GM18868 (cell line): Measurements from ENCODE around the gene PLA2G4F.
"Not testable (repeated sequence)": the region's sequence is repeated elsewhere in the genome, so short reads cannot be mapped to it uniquely, and the experiment has no call there.

Source experiments
- ATAC-seq: cut with Tn5 transposase; IDR thresholded peaks from one replicate; pipeline ENCODE4 v1.9.1; 2021; ENCODE audit warnings: mild to moderate bottlenecking, moderate library complexity; ENCODE audit not compliant: unreplicated experiment

Gene PLA2G4F

DNA sequence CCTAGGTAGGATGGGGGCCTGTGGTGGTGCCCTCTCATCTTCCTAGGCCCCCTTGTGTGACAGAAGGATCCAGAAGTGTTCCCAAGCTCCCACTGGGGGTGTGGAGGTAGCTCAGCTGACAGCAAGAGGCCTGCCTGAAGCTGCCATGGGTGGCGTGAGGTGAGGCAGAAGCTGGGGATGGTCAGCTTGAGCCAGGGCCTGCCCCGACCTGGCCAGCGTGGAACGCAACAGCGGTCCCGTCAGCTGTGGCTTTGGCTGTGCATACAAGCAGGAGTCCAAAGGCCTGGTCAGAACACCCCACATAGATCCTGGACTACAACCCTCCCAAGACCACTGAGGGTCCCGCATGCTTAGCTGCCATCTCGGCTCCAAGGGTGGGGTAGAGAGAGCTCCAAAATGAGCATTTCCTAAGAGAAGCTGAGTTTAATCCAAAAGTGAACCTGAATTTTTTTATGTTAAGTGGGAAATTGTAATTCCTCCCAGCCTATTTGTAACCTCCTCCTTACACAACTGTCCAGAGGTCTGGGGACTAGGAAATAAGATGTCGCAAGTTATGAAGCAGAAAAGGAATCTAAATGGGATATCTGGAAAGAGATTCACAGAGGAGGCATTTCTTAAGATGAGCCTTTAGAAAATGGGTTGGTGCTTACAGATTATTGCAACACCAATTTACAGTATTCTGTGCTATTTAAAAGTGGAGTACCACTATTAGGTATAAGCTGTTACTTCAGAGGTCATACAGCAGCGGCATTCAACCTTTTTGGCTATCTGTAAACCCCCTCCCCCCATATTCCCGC lies 52.1 kb downstream of the PLA2G4F start:
- no peak for ATAC-seq

DNA sequence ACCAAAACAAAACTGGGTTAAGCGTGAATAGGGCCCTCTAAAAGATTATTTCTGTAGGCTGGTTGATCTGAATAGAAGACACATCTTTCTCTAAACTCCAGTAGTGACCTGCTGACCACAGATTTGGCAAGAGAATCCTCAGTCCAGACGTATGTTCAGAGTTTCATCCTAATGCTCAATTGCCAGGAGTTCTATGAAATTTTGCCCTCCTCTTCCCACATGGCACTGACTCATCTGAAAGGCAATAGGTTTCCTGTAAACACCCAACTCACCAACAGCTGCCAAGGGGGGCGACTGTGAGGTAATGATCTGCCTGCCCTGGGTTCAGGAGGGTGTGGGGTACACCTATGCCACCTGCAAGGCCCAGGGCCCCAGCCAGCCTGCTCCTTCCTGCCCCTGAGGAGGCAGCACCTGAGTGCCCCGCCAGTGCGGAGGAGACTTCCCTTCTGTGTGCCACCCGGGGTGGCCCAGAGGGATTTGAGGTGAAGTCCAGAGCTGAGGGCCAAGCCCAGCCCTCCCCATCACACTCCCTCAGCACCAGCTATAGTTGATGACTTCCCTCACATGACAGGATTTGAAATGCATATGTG lies 53.7 kb downstream of the PLA2G4F start:
- no peak for ATAC-seq

DNA sequence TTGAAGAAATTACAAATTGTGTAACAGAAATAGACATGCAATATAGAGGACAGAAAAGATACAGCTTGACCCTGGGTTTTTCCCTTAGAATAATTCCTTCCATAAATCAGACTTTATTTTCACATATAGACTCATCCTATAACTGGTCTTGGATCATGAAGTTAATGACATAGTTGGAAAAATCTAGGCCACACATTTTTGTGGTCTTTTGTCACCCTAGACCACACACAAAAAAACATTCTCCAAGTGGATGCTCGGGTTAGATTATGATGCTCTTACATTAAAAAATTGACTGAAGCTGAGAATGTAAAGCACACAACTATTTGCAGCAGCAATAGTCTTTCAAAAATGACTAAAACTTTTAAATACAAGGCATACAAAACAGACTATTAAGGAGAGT lies 54.6 kb downstream of the PLA2G4F start:
- no peak for ATAC-seq

DNA sequence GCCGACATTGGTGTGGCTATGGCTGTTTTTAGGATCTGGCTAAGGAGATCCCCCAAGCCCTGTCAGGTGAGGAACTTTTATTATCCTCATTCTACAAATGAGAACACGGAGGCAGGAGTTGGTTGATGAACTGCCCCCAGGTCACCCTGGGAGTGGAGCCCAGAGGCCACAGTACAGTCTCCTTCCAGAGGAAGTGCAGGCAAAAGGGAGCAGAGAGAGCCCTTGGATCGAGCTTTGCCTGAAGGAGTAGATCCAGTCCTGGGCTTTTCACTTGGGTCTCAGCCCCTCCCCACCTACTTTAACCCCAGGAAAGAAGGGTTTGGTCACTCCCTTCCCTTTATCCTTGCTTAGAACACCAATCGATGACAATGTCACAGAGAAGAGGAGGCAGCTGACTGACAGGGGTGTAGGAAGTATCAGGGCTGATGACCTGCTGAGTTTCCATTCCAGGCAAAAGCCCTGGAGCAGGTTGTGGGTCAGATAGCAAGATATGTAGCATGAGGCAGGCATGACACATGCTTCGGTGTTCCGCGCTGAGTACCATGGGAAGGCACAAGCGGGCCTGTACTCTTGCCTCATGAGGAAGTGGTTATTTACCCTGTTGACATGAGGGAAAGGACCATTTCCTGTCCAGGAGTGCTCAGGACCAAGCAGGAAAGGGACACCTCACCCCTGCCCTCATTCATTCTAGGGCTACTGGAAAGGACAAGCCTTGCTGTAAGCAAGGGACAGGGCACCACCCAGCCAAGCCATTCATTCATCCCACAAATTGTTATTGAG lies 56.2 kb downstream of the PLA2G4F start:
- no peak for ATAC-seq

DNA sequence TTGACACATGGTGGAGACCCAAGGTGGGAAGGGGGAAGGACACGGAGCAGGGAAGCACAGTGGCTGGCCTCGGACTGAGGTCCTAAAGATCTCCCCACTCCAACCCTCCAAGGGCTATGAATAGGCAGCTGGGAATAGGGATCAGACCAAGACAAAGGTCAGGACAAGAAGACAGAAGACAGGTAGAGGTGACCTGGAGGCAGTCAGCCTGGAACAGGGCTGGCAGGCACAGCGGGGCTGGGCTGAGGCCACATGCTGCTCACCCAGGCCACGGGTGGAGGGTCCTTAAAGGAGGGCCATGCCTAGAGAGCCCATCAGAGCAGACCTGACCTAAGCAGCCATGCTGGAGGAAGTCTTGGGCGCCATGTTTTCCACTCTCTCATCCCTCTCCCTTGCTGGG lies 59.4 kb downstream of the PLA2G4F start:
- ATAC-seq = no peak

DNA sequence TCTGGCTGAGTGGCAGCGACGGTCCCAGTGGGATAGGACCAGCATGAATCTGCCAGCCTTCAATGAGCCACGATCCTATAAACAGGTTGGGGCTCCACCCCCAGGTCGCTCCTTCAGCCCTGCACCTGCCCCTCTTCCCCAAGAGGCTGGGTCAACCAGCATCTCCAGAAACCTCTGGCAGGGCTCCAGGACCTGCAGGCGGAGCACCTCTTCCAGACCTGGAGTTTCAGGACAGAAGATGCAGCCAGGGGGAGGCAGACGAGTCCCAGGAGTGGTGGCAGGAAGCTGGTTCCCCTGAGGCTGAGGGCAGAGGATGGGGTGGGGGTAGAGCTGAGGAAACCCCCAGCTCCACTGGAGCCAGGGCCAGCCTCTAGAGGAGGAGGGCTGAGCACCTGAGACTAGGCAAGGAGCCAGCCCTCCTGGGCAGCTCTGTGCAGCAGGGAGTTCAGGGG lies 61.9 kb downstream of the PLA2G4F start, which contains the start of gene PLA2G4D:
TSS of gene PLA2G4D (minus strand) at position 51 of the 452 bp plus-strand sequence. CDS start 103 bp downstream, outside the sequence.
- no peak for ATAC-seq

DNA sequence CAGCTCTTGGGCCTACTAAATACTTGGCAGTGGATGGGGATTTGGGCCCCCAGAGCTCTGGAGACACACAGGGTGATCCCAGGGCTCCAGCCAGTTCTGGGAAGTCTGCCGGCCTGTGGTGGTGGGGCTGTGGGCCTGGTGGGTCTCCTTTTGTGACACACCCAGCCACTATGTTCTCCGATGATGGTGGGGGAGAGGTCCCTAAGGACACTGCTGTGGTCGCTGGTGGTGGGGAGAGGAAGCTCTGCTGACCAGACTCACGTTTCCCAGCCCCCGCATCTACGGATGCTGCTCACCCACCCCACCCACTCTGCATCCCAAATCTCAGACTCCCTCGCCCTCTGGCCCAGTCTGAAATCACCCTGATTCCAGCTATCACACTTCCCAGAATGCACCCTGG lies 62.5 kb downstream of the PLA2G4F start:
- ATAC-seq = no peak

DNA sequence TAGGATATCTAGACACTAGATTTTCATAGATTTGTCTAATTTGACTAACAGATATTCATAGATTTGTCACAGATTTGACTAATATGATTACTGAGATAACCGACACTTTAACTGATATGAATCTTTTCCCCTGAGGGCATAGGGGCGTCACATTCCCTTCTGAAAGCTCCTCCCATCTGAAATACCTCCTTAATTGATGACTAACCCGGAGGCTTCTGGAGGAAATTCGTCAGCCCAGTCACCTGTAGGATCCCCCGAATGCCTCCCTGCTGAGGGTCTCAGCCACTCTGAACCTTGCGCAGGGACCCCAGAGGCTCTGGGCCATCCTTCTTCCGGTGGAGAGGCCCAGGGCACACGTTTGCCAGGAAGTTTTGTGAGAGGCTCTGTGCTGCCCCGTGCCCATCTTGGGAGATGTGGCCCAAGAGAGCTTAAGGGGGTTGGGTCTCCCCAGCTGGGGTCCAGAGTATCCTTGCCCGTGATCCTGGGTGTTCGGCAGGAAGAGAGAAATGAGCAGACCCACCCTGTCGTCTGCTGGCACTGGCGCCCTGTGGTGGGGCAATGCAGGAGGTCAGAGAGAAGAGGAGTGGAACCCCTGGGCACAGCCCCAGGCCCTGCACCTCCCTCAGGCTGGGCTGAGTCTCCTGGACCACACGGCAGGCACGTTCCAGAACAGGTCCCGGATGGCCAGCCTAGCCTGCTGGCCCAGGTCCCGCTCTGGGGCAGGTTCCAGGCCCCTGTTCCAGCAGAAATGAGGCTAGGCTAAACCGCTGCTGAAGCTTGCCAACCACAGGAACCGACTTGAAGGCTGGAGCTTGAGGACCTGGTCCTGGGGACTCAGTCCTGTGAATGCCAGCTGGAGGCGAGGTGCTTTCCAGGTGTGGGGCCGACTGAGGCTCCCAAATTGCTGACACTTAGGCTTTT lies 63.8 kb downstream of the PLA2G4F start:
- ATAC-seq = no peak

DNA sequence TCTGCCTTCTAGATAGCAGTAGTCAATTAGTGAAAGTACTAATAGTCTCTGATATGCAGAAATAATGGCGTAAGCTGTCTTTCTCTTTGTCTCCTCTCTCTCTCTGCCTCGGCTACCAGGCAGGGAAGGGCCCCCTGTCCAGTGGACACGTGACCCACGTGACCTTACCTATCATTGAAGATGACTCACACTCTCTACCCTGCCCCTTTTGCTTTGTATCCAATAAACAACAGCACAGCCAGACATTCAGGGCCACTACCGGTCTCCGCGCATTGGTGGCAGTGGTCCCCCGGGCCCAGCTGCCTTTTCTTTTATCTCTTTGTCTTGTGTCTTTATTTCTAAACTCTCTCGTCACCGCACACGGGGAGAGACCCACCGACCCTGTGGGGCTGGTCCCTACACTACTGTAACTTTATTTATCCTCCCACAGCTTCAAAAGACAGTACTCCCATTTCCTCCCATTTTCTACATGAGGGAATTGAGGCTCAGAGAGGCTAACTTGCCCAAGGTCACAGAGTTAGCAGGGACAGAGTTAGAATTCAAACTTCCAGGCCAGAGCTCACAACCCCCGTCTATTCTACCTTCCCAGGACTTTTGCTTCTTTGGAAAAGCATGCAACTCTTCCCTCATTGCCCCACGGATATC lies 64.6 kb downstream of the PLA2G4F start:
- not testable (repeated sequence) for ATAC-seq

DNA sequence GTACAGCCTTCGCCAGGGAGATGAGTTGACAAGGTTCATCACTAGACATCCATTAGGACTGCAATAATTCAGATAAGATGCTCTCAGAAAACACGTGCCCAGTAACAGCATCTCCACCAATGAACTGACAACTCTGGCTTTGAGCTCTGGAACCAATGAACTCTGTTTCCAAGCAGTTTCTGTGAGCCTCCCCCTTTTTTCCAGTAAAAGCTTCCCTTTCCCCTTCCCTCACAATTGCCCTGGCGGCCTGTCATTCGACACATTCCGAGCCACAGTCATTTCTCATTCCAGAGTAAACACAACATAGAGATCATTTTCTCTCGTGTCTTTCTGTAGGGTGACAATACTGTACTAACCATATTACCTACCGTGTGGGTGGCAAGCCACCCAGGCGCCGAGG lies 65.7 kb downstream of the PLA2G4F start:
- no peak for ATAC-seq

DNA sequence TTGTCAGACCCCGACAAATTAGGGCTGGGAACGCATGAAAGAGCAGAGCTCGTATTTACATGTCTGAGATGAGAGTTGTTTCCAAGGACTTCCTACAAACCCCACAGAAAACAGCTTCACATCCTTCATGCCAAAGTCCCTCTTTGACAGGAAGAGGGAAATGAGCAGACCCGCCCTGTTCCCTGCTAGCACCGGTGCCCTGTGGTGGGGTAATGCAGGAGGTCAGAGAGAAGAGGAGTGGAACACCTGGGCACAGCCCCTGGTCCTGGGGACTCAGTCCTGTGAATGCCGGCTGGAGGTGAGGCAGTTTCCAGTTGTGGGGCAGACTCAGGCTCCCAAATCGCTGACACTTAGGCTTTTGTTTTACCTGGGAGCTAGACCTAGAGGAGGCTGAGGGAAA lies 66.1 kb downstream of the PLA2G4F start:
- ATAC-seq = no peak

DNA sequence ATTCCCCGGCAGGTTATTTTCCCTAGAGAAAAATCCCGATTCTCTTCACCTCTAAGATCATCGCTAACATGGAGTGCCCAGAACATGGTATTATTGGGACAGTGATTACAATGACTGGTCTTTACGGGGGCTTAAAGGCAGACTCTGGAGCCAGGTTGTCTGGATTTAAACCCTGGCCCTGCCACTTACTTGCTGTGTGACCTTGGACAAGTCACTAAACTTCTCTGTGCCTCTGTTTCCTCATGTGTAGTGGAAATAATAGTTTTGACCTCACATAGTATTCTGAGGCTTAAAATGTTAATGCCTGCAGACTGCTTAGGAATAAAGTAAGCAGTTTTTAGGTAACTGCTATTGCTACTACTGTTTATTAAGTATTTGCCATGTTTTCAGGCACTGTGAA lies 66.5 kb downstream of the PLA2G4F start:
- ATAC-seq = no peak
